Brain microvascular endothelial cell (primary cell): ENCODE measurements around the gene RHBDL1.

Experiments
- DNase-seq: peaks from one replicate; pipeline ENCODE4 v3.0.0-alpha.2; 2020
- H3K27ac ChIP-seq: fragments of 250-450 bp; sonication (Bioruptor Pico); 2 replicates; pipeline ENCODE4 v1.5.1; 2020; ENCODE audit warnings: mild to moderate bottlenecking, moderate library complexity
- H3K27me3 ChIP-seq: fragments of 250-450 bp; sonication (Bioruptor Pico); replicated peaks from 2 replicates; pipeline ENCODE4 v1.5.1; 2020; ENCODE audit warnings: mild to moderate bottlenecking
- H3K36me3 ChIP-seq: fragments of 250-450 bp; sonication (Bioruptor Pico); replicated peaks from 2 replicates; pipeline ENCODE4 v1.5.1; 2020; ENCODE audit warnings: mild to moderate bottlenecking
- H3K4me3 ChIP-seq: 2 replicates; pipeline ENCODE4 v1.5.1; 2011; ENCODE audit warnings: low read depth, mild to moderate bottlenecking, control low read depth, low read length, moderate library complexity
- CTCF ChIP-seq: IDR thresholded peaks from 2 replicates; pipeline ENCODE4 v1.5.1; 2011; ENCODE audit warnings: low read depth, mild to moderate bottlenecking, moderate library complexity, low read length, control low read depth, inconsistent platforms; ENCODE audit errors: missing control alignments
- in situ Hi-C: cut with HindIII; loops from 2 replicates; pipeline ENCODE4 v1.10.0; 2017; ENCODE audit warnings: low sequenced_read_pairs, low pct_ligation_motif_present

The RHBDL1 gene

GRCh38 chr16:721765-722540 lies 46.5 kb downstream of the RHBDL1 start:
- no peaks in the 10 kb centered on the region for H3K27me3 ChIP-seq
- in situ Hi-C loops: loop anchor here (25.0 kb wide), 1 partner anchor 265 kb away; the partner anchor contains the start of gene SOX8

GRCh38 chr16:722835-723633 lies 47.6 kb downstream of the RHBDL1 start:
- DNase-seq: no peak
- TF ChIP-seq CTCF: no peak
- no peak overlapping the region for H3K4me3 ChIP-seq
- in situ Hi-C loops: loop anchor here (25.0 kb wide), 1 partner anchor 264 kb away; the partner anchor contains the start of gene SOX8
- peaks cover 2% of the 10 kb centered on the region for H3K36me3 ChIP-seq
- H3K27me3 ChIP-seq: no peaks in the 10 kb centered on the region
- H3K27ac ChIP-seq: no peak overlapping the region

More at GRCh38 chr16:721765-722540, 46.5 kb downstream of the RHBDL1 start:
- peak overlapping the region; percentile 65 for H3K4me3 ChIP-seq
- no peak overlapping the region for H3K27ac ChIP-seq
- H3K36me3 ChIP-seq: peaks cover 4% of the 10 kb centered on the region
- no peak for DNase-seq
- no peak for TF ChIP-seq CTCF

- no peak overlapping the region for H3K27ac ChIP-seq
- no peak overlapping the region for H3K4me3 ChIP-seq
- in situ Hi-C loops: loop anchor here (25.0 kb wide), 1 partner anchor 264 kb away; the partner anchor contains the start of gene SOX8
- TF ChIP-seq CTCF: no peak
- no peaks in the 10 kb centered on the region for H3K27me3 ChIP-seq
- no peak for DNase-seq
- peaks cover 2% of the 10 kb centered on the region for H3K36me3 ChIP-seq
Observed at GRCh38 chr16:723695-724094, 48.2 kb downstream of the RHBDL1 start.

DNA sequence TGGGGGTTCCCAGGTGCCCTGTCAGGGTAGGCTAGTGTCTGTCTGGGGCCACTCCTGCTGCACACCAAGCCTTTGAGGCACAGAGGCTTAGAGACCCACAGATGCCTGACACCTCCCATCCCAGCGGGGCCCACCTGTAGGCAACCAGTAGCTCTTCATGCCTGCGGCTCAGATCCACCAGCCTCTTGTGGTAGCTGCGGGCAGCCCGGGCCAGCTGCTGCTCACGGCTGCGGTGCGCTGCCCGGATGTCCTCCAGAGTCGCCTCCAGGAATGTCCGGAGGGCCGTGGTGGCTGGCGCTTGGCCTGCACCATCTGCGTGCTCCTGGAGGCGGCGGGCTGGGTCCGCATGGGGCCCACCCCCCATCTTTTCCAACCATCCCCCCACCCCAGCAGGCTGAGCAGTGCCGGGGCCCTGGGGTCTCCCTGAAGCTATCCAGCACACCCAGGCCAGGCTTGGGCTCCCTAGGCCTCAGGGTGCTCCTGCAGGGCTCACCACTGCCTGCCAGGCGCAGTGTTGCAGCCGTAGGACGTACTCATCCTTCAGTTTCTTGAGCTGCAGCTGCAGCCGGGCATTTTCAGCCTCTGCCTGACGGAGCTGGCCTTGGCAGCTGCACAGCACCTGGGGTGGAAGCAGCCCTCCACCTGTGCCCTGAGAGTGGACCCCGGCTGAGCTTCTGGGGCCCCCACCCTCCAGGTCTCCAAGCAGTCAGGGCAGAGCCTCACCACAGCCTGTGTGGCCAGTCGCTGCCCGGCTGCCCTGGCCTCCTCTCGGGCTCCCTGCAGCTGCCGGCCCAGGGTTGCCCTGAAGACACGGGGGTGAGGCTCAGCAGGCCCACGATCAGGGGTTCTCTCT lies 48.9 kb downstream of the RHBDL1 start:
- Histone ChIP-seq H3K27me3 (no peaks in the 10 kb centered on the region), H3K4me3 (no peak overlapping the region), H3K27ac (no peak overlapping the region), H3K36me3 (peaks cover 2% of the 10 kb centered on the region)
- no peak for TF ChIP-seq CTCF
- no peak for DNase-seq
- in situ Hi-C loops: loop anchor here (25.0 kb wide), 1 partner anchor 263 kb away; the partner anchor contains the start of gene SOX8

GRCh38 chr16:725041-725376 lies 49.5 kb downstream of the RHBDL1 start:
- no peaks in the 10 kb centered on the region for H3K27me3 ChIP-seq
- no peak overlapping the region for H3K4me3 ChIP-seq
- no peak for DNase-seq
- H3K27ac ChIP-seq: no peak overlapping the region
- no peak for TF ChIP-seq CTCF
- in situ Hi-C loops: no loop called here
- H3K36me3 ChIP-seq: peaks cover 2% of the 10 kb centered on the region
